NCI-H2081 (cell line): Measurements from ENCODE around the gene SPTBN1.
A peak's percentile ranks its signal among the peaks of the same experiment; 100 is the strongest.

Experiments
- DNase-seq, 2 experiments: peaks; one replicate each; lab custom pipeline; 2025; lab: John Stamatoyannopoulos, UW

Gene SPTBN1

GRCh38 chr2:54553775-54554174 lies 97.6 kb downstream of the SPTBN1 start:
- DNase-seq = no peak

- no peak for DNase-seq
Observed at GRCh38 chr2:54555318-54555837, 99.3 kb downstream of the SPTBN1 start.

GRCh38 chr2:54556621-54557121 lies 100.5 kb downstream of the SPTBN1 start:
- DNase-seq = no peak

- DNase-seq = no peak
Observed at GRCh38 chr2:54557211-54557600, 101.1 kb downstream of the SPTBN1 start.

- DNase-seq = peak; percentile 72 to 79
Observed at GRCh38 chr2:54557601-54558187, 101.6 kb downstream of the SPTBN1 start.

GRCh38 chr2:54558188-54559005 lies 102.3 kb downstream of the SPTBN1 start:
- DNase-seq = peak; percentile 69 to 81

- DNase-seq = peak in 1 of 2 experiments; percentile 15
Observed at GRCh38 chr2:54559006-54559445, 102.9 kb downstream of the SPTBN1 start.

GRCh38 chr2:54559593-54560145 lies 103.5 kb downstream of the SPTBN1 start:
- DNase-seq = peak in 1 of 2 experiments; percentile 35

- peak in 1 of 2 experiments; percentile 50 for DNase-seq
Observed at GRCh38 chr2:54560146-54560881, 104.2 kb downstream of the SPTBN1 start.

- no peak for DNase-seq
Observed at GRCh38 chr2:54561010-54561409, 104.9 kb downstream of the SPTBN1 start.

- no peak for DNase-seq
Observed at GRCh38 chr2:54564439-54564838, 108.3 kb downstream of the SPTBN1 start.

GRCh38 chr2:54565551-54565950 lies 109.4 kb downstream of the SPTBN1 start:
- DNase-seq = no peak

GRCh38 chr2:54566896-54567295 lies 110.8 kb downstream of the SPTBN1 start:
- DNase-seq = no peak

GRCh38 chr2:54568876-54569321 lies 112.8 kb downstream of the SPTBN1 start:
- no peak for DNase-seq

- DNase-seq = no peak
Observed at GRCh38 chr2:54569745-54570301, 113.7 kb downstream of the SPTBN1 start.

- no peak for DNase-seq
Observed at GRCh38 chr2:54570321-54570855, 114.3 kb downstream of the SPTBN1 start.

- peak; percentile 29 to 57 for DNase-seq
Observed at GRCh38 chr2:54570925-54571694, 115.0 kb downstream of the SPTBN1 start.

GRCh38 chr2:54572262-54572635 lies 116.1 kb downstream of the SPTBN1 start:
- peak in 1 of 2 experiments; percentile 50 for DNase-seq

- no peak for DNase-seq
Observed at GRCh38 chr2:54572636-54573536, 116.8 kb downstream of the SPTBN1 start.
